HG02588 (cell line): ENCODE results near the gene PTPRN2.

Source experiments
- ATAC-seq: cut with Tn5 transposase; IDR thresholded peaks from one replicate; pipeline ENCODE4 v1.9.1; 2021; ENCODE audit warnings: mild to moderate bottlenecking, moderate library complexity; ENCODE audit not compliant: unreplicated experiment

PTPRN2 gene

DNA sequence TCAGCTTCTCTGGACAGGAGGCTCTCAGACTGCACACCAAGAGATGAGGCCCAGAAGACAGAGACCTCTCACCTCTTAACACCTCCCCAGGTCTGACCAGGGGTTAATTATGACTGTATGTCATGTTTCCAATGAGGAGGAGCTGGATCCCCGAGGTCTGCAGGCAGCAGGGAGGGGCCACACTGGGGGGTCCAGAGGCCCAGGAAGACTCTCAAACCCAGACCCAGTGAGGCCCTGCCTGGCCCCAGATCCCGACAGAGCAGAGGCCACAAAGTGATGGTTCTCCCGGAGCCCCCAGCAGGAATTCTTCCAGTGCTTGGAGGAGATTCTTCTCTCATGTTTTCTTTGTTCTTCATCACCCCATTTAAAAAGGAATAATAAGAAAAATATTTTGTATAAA is 28.8 kb downstream of the PTPRN2 start:
- no peak for ATAC-seq

DNA sequence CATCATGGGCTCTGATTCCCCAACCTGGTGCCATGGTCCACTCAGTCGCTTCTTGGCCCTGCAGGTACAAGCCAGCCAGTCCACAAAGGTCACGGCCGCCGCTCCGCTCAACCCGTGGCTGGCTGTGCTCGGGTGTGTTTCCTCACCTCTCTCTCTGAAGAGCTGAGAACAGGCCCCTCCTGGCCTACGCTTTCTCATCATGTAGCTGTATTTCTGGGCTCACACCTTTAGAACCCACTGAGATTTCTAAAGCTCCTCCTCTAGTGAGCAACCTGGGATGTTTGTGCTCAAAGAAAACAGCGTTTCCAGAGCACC is 30.2 kb downstream of the PTPRN2 start:
- no peak for ATAC-seq

DNA sequence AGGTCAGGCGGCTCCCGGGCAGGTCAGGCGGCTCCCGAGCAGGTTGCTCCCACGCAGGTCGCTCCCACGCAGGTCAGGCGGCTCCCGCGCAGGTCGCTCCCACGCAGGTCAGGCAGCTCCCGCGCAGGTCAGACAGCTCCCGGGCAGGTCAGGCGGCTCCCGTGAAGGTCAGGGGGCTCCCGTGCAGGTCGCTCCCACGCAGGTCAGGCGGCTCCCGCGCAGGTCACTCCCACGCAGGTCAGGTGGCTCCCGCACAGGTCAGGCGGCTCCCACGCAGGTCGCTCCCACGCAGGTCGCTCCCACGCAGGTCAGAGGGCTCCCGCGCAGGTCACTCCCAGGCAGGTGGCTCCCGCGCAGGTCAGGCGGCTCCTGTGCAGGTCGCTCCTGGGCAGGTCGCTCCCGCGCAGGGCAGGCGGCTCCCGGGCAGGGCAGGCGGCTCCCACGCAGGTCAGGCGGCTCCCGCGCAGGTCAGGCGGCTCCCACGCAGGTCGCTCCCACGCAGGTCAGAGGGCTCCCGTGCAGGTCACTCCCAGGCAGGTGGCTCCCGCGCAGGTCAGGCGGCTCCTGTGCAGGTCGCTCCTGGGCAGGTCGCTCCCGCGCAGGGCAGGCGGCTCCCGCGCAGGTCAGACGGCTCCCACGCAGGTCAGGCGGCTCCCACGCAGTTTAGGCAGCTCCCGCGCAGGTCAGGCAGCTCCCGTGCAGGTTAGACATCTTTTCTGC is 30.7 kb downstream of the PTPRN2 start:
- no peak for ATAC-seq

DNA sequence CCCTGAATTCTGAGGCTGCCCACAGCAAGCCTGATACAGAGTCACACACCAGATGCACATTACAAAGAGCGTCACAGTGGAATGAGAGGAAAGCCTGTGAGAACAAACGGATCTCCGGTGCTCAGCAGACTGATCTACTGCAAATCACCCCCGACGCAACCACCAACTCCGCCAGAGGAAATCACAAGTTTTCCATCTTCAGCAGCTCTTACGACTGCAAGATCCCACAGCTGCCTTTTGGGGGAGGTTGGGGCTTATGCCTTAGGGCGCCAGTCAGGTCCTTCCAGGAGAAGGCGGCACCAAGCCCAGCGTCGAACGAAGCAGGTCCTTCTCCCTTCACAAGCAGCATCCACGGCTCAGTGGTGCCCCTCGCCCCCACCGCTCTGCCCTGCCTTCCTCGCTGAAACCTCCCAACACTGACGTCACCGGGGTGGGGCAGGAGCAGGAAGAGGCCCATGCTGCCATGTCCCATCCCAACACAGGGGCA is 32.5 kb downstream of the PTPRN2 start:
- no peak for ATAC-seq

DNA sequence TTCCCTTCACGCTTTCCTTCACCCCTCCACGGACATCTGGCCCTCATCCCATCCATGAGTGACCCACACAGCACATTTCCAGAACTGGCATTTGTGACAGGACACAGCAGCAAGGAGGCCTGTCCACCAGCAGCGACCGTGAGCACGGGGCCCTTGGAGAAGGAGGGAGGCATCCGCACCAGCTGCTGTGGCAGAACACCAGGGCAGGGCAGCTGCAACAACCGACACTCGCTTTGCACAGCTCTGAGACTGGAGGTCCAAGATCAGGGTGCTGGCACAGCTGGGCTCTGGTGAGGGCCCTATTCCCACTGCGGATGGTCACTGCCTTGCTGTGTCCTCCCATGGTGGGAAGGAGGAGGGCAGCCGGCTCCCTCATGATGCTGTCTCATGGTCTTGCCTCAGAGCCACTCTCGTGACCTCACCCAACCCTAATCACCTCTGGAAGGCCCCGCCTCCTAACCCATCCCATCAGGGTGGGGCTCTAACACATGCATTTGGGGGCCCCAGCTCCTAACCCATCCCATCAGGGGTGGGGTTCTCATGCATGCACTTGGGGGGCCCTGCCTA is 36.7 kb downstream of the PTPRN2 start:
- no peak for ATAC-seq

DNA sequence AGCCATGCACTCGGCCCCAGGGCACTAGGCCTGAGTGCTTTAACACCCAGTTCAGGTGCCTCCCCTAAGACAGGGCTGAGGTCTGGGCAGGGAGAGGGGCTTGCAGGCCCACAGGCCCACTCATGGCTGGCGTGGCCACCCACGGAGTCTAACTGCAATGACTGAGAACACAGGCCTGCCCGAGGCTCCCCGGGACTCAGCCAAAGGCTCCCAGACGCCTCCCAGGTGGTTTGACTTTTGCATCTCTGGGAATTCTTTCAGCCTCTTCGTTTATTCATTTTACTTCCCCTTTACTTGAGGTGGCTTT is 37.3 kb downstream of the PTPRN2 start:
- no peak for ATAC-seq

DNA sequence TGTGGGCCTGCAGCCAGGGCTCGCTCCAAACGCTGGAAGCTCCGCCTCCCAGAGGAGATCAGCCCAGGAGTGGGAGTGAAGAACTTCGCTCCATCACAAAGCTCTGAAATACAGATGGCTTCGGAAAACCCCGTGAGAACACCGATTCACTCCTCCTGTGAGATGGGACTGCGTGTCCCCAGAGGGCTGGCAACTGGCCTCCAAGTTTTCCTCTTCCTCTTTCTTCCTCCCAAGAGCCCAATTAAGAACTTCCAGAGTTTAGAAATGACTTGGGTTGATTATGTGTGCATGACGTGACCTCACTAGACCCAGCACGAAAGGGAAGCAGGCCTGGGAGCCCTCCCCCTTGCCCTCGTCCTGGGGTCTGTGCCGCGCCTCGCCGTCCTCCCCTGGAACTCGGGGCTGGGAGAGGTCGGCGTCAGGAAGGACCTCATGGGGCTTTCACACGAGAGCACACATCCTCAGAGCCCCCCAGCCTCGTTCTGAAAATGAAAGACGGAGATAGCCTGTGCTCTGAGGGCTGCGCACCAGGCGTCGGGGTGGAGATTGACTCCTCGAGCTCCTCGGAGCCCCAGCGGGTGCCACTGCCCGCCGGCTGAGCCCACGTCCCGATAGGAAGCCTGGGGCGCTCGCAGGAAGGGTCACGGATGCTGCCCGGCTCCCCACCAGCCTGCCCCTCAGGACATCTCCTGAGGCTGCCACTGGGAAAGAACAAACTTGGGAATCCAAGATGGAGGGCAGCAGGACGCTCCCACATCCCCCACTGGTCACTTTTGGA is 37.8 kb downstream of the PTPRN2 start:
- no peak for ATAC-seq

DNA sequence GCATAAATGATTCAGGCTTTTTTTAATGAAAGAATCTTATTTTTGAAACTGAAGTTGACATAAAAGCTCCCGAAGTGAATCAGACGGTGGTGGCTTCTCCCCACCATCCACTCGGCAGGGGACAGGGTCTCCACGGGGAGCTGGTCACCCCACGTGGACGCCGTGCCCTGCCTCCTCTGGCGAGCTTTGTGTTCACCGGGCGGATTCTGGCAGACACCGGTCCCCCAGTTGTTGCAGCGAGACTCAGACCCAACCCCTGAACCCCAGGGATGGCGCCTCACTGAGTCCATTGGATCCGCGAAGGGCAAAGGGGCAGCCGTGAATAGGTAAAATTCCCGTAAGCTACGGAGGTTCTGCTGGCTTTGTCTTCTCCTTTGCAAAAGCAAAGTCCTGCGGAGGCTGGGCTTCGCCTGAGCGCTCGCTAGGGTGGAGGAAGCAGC is 38.4 kb downstream of the PTPRN2 start:
- no peak for ATAC-seq

DNA sequence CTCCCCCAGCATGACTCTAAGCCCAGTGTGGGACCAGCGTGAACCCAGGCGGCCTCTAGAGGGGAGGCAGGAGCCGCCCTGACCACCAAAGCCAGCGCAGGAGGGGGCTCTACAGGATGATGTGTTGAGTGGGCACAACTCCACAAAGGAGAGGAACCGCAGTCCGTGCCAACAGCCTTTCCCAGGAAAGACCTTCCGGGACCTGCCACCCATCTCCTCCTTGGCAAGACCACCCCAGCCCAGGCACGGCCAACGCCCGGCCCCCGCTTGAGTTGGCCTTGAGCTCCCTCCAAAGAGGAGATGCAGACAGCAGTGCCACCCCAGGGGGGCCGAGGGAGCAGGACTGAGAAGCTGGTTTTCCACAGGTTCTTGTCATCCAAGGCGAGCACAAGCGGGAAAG is 38.9 kb downstream of the PTPRN2 start:
- no peak for ATAC-seq

DNA sequence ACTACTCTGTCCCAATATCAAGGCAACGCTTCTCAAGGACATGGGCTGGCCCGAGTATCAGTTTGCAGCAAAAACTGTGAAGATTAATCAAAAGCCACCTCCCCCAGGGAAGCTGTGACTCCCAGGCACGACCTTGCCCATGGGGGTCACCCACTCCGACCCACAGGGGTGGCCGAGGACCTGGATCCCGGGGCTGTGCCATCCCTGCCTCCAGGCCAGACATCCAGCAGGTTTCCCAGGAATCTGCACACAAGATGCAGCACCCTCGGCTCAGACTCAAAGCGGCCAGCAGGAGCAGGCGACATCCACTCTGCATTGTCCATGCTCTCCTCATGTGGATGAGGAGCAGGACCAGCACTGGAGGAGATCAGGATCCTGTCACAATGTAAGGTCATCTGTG is 39.8 kb downstream of the PTPRN2 start:
- ATAC-seq, result no peak

DNA sequence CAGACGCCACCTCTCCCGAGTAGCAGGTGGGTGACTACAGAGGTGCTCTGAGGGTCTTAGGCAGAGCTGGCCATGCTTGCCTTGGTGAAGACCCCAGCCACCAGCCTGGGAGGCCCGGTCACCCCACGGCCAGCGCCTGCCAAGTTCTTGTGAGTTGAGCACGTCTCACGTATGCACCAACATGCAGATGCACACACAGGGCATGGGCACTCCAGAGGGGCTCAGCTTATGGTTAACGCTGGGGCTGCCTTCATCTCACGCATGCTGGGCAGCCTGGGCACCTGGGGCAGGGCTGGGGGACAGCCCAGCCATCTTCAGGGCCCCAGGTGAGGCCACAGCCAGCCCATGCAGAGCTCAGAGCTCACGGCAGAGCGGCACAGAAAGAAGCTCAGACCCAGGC is 41.0 kb downstream of the PTPRN2 start:
- no peak for ATAC-seq

DNA sequence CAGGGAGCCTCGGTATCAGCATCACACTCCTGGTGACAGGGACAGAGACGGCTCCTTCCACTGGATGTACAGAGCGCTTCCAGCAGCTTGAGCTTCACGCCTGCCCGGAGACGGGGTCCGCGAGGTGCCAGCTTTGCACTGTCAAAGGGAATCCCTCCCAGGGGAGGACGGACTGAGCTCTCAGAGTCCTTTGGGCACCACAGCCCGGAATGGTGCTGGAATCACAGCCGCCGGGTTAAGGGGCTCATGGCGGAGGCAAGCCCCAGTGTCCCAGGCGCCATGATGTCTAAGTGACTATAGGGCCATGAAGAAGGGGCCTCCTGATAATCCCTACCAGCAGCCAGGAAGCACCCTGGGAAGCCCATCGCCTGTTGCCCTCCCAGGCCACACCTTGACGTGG is 41.4 kb downstream of the PTPRN2 start:
- no peak for ATAC-seq

DNA sequence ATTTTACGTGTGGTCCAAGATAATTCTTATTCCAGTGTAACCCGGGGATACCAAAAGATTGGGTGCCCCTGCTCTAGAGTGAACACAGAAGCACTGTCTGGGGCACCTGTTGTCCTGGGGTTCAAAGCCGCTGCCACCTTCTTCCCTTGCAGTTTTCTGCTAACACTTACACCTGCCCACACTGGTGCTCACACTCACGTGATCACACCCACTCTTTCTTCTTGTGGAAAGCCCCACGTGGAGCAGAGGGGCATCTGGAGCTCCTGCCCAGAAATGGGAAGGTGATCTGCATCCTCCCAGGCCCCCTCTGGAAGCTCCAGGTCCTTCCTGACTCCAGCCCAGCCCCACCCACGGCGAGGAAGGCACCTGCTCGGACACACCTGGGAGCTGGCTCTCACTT is 42.9 kb downstream of the PTPRN2 start:
- ATAC-seq, result no peak

DNA sequence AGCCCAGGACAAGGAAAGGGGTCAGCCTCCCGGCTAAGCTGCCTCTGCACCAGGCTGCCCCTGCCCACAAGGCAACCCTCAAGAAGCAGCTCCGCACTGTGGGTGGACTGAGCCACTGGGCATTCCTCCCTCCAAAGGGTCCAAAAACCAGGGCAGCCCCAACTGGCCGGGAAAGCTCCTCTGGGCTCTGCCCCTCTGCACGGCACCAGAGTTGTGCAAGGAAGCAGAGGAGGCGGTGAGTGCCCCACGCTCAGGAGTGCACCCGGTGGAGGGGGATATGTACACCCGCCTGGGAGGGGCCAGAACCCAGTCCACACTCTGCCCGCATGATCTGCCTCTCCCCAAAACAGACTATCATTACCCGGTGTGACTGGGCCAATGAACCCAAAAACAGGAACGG is 43.8 kb downstream of the PTPRN2 start:
- ATAC-seq, result no peak

DNA sequence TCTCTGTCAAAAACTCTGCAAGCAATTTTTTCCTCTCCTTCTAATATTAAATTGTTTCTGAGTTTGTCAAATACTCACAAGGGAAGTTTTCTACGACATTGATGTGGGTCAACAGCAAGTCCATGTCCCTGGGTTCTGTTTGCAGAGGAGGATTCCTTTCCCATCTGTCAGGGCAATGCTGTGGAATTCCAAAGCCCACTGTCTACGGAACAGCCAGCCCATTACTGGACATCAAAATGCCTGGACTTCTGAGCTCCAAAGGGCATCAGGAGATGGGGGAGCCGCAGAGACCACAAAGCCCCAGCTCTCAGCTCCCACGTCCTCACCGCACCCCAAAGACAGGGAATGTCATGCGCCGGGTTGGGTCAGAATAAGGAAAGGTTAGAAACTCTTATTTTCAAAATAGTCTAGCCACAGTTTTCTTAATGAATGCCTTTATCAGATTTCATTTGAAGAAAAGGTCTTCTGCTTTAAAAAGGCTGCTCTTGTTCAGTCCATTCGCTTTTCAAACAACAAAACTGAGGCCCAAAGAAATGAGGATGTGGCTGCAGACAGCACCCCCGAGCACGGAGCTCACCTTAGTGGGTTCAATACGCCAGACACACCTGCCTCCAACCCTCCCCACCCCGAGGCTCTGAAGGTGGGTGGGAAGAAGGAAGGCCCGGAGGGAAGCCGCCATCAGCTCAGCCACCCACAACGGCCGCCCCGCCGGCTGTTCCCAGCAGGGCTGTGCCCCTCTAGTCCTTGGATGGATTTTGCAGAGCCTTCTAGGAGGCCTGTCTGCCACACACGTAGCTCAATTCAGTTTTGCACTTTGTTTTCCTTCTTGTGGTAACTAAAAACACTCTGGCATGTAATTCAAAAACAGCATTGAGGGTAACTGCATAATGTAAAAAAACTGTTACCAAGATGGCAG is 44.7 kb downstream of the PTPRN2 start:
- no peak for ATAC-seq

DNA sequence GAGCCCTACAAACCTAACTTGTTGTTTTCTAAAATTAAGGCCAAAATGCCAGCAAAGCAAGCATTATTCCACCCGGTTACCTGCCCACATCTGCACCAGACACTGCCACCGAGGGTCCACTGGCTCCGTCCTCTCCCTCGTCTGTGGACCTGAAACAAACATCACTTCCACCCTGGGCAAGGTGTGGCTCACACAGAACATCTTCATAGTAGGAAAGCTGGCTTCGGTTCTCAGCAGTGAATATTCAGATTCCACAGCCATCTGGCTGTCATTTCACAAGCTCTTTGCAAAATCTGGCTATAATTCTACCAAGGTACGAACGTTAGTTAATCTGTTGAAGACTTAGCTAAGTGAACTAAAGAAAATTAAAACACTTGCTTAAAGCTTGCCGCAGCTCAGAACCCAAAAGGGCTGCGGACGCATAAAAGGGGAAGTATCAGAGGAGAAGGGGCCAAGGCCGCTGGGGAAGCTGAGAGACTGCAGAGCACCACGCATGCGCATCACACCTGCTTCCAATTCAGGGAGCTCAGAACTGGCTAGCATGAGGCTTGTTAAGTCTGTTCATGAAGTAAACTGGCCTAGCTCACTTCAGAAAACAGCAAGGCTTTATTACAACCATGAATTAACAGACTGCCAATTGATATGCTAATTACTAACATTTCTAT is 46.1 kb downstream of the PTPRN2 start:
- no peak for ATAC-seq

DNA sequence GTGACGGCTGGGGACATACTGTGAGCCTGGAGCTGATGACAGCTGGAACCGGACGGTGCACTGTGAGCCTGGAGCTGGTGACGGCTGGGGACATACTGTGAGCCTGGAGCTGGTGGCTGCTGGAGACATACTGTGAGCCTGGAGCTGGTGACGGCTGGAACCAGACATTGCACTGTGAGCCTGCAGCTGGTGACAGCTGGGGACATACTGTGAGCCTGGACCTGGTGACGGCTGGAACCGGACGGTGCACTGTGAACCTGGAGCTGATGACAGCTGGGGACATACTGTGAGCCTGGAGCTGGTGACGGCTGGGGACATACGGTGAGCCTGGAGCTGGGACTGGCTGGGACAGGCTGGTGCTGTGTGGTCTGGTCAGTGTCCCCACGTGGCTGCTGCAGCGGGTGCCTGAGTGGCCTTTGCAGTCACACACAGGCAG is 47.9 kb downstream of the PTPRN2 start:
- ATAC-seq, result no peak

DNA sequence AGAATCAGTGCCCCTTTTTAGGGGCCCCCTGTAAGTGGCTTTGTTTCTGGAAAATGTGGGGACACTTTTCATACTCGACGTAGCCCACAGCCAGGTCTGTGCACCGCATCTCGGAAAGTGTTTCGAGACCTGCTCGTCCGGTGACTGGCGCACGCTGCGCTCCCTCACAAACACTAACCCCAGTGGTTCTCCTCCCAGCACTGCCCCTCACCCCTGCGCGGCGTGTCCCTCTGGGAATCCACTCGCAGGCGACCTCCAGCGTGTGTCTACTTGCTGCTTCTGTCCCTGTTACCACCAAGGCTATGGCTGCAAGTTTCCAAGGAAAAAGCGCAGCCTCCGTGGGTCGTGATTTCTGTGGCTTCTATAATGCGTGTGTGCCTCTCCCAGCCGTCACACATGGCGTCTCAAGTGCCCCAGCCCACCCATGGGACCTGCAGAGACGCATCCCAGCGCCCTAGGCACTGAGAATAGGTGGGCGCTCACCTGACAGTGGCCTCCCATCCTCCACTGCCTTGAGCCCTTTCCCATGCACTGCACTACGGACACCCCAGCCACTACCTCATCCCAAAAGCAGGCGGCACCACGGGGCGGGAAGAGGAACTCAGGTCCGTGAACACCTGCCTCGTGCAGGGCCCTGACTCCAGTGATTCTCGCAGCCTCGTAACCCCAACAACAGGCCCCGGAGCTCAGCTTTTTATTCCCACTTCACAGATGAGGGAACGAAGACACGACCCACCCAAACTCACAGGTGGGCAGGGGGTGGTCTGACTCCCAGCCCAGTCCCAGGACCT is 49.3 kb downstream of the PTPRN2 start:
- no peak for ATAC-seq

DNA sequence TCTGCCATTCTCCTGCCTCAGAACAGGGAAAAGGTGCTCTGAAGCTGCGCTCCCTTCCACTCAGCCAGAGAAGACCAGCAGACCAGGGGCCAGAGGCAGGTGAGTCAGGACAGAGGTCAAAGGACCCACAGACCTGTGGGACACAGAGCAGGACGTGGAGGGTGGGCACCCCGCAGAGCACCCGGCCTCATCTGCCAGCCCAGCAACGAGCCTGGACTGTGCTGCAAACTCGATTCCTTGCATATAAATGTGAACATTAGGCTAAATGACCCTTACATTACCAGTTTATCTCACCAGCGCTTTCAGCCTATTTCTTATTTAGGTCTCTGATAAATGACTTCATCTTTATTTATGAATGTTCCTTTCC is 50.1 kb downstream of the PTPRN2 start:
- no peak for ATAC-seq

DNA sequence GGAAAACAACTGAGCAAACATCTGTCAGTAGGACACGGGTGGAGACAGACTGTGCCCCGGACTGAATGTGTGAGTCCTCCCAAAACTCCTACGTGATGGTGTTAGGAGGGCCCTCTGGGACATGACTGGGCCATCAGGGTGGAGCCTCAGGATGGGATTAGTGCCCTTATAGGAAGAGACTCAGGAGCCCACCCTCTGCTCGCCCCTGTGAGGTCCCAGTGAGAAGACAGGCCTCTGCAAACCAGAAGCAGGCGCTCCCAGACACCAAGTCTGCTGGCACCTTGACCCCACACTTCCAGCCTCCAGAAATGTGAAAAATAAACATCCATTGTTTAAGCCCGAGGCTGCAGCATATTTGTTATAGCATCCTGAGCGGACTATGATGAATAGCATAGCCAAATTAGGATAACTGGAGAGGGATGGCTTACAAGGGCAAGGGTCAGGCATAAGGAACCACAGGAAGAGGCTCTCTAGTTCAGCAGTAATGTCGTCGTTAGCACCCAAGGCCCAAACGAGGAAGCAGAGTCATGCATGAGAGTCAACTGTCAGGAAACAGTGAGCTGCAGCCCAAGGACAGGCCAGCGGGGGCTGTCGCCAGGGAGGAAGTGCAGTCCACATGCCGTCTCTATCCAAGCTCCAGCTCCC is 50.6 kb downstream of the PTPRN2 start:
- no peak for ATAC-seq
